Measurements from ENCODE around the gene ERICH6.
"Not testable (repeated sequence)": the region's sequence is repeated elsewhere in the genome, so short reads cannot be mapped to it uniquely, and the experiment has no call there.

Gene ERICH6

GRCh38 chr3:150681057-150681456 lies 22.7 kb downstream of the ERICH6 start:
- DNase-seq (ENCODE audit: low read depth): no peak

GRCh38 chr3:150680562-150680961 lies 23.2 kb downstream of the ERICH6 start:
- no peak for DNase-seq (ENCODE audit: low read depth)

- DNase-seq (ENCODE audit: low read depth): no peak
Measured at GRCh38 chr3:150675587-150675986, 28.1 kb downstream of the ERICH6 start.

GRCh38 chr3:150673966-150674365 lies 29.8 kb downstream of the ERICH6 start:
- DNase-seq (ENCODE audit: low read depth): no peak

GRCh38 chr3:150666167-150666566 lies 37.6 kb downstream of the ERICH6 start:
- DNase-seq (ENCODE audit: low read depth): no peak

GRCh38 chr3:150663461-150663860 lies 40.3 kb downstream of the ERICH6 start:
- no peak for DNase-seq (ENCODE audit: low read depth)

- no peak for DNase-seq (ENCODE audit: low read depth)
Measured at GRCh38 chr3:150662410-150663200, 41.1 kb downstream of the ERICH6 start.

- no peak for DNase-seq (ENCODE audit: low read depth)
Measured at GRCh38 chr3:150656316-150656715, 47.4 kb downstream of the ERICH6 start.

GRCh38 chr3:150653110-150653561 lies 50.6 kb downstream of the ERICH6 start:
- DNase-seq (ENCODE audit: low read depth): no peak

- no peak for DNase-seq (ENCODE audit: low read depth)
Measured at GRCh38 chr3:150640256-150640655, 63.5 kb downstream of the ERICH6 start.

- no peak for DNase-seq (ENCODE audit: low read depth)
Measured at GRCh38 chr3:150639262-150639661, 64.5 kb downstream of the ERICH6 start.

GRCh38 chr3:150636258-150636657 lies 67.5 kb downstream of the ERICH6 start:
- DNase-seq (ENCODE audit: low read depth): no peak

- no peak for DNase-seq (ENCODE audit: low read depth)
Measured at GRCh38 chr3:150635526-150635925, 68.2 kb downstream of the ERICH6 start.

- no peak for DNase-seq (ENCODE audit: low read depth)
Measured at GRCh38 chr3:150635076-150635475, 68.6 kb downstream of the ERICH6 start.

- no peak for DNase-seq (ENCODE audit: low read depth)
Measured at GRCh38 chr3:150631515-150632221, 72.1 kb downstream of the ERICH6 start.

GRCh38 chr3:150627557-150627956 lies 76.2 kb downstream of the ERICH6 start:
- DNase-seq (ENCODE audit: low read depth): no peak

- no peak for DNase-seq (ENCODE audit: low read depth)
Measured at GRCh38 chr3:150626148-150626930, 77.4 kb downstream of the ERICH6 start.

- no peak for DNase-seq (ENCODE audit: low read depth)
Measured at GRCh38 chr3:150623945-150624344, 79.8 kb downstream of the ERICH6 start.

- DNase-seq (ENCODE audit: low read depth): not testable (repeated sequence)
Measured at GRCh38 chr3:150622955-150623354, 80.8 kb downstream of the ERICH6 start.

GRCh38 chr3:150620002-150620689 lies 83.6 kb downstream of the ERICH6 start:
- no peak for DNase-seq (ENCODE audit: low read depth)

- no peak for DNase-seq (ENCODE audit: low read depth)
Measured at GRCh38 chr3:150613709-150614480, 89.8 kb downstream of the ERICH6 start.

Measured in stimulated activated CD4-positive, alpha-beta T cell treated with anti-CD3 and anti-CD28 coated beads, Interleukin-2, amount 100 ng/mL, for 4 hours (primary cell).